SU-DHL-6 (cell line): ENCODE results near the gene FOXO6.

ENCODE experiments used
- H2AFZ ChIP-seq: fragments of 200-600 bp; sonication (generic); 2 replicates; pipeline ENCODE4 v1.6.1; 2014; ENCODE audit warnings: low read depth, mild to moderate bottlenecking, moderate library complexity, mixed read lengths, antibody characterized with exemption, low read length; ENCODE audit not compliant: severe bottlenecking
- H3F3A ChIP-seq: fragments of 200-600 bp; shearing (Covaris generic); 2 replicates; pipeline ENCODE4 v1.6.0; 2016; ENCODE audit warnings: antibody characterized with exemption, mild to moderate bottlenecking; ENCODE audit not compliant: insufficient read depth
- H3K27ac ChIP-seq: fragments of 200-600 bp; sonication (generic); 2 replicates; pipeline ENCODE4 v1.5.1; 2016; ENCODE audit warnings: low read depth, mild to moderate bottlenecking, low read length, moderate library complexity, mixed read lengths
- H3K27me3 ChIP-seq: fragments of 200-600 bp; sonication (generic), shearing (Covaris generic); 2 replicates; pipeline ENCODE4 v1.6.0; 2014; ENCODE audit warnings: mild to moderate bottlenecking, low read length
- H3K36me3 ChIP-seq: fragments of 200-600 bp; sonication (generic); 2 replicates; pipeline ENCODE4 v1.6.1; 2014; ENCODE audit warnings: mild to moderate bottlenecking, low read length, mixed read lengths
- H3K4me2 ChIP-seq: fragments of 300-600, 200-600 bp; shearing (Covaris generic), sonication (generic); 2 replicates; pipeline ENCODE4 v1.6.0; 2014; ENCODE audit warnings: low read length, low read depth, mild to moderate bottlenecking; ENCODE audit not compliant: poor library complexity, severe bottlenecking
- H3K4me3 ChIP-seq: fragments of 200-600 bp; sonication (generic); 2 replicates; pipeline ENCODE4 v1.5.1; 2014; ENCODE audit warnings: antibody characterized with exemption, low read length, mild to moderate bottlenecking, mixed read lengths; ENCODE audit not compliant: insufficient read depth, poor library complexity, severe bottlenecking
- H3K79me2 ChIP-seq: fragments of 200-600 bp; sonication (generic); 2 replicates; pipeline ENCODE4 v1.6.1; 2014; ENCODE audit warnings: mild to moderate bottlenecking, low read length, moderate library complexity; ENCODE audit not compliant: insufficient read depth
- H3K9ac ChIP-seq: fragments of 200-600 bp; sonication (generic); 2 replicates; pipeline ENCODE4 v1.7.0; 2014; ENCODE audit warnings: mild to moderate bottlenecking, low read length
- H3K9me2 ChIP-seq: fragments of 200-600 bp; sonication (generic); replicated peaks from 2 replicates; pipeline ENCODE4 v1.6.1; 2014; ENCODE audit warnings: low read length; ENCODE audit not compliant: insufficient read depth
- H3K9me3 ChIP-seq: fragments of 200-600 bp; sonication (generic); 2 replicates; pipeline ENCODE4 v1.6.1; 2014; ENCODE audit warnings: low read length, mixed read lengths; ENCODE audit not compliant: insufficient read depth
- H4K20me1 ChIP-seq: fragments of 200-600 bp; sonication (generic); 2 replicates; pipeline ENCODE4 v1.6.1; 2014; ENCODE audit warnings: low read depth, mild to moderate bottlenecking, antibody characterized with exemption, low read length, moderate library complexity, mixed read lengths
- CTCF ChIP-seq: fragments of 200-600 bp; sonication (generic); IDR thresholded peaks from one replicate; pipeline ENCODE4 v1.5.1; 2017; ENCODE audit warnings: antibody characterized with exemption, mild to moderate bottlenecking, low read length, moderate library complexity; ENCODE audit not compliant: insufficient read depth, poor library complexity, severe bottlenecking
- EZH2phosphoT487 ChIP-seq: fragments of 200-600 bp; sonication (generic), shearing (Covaris generic); conservative IDR thresholded peaks from 2 replicates; pipeline ENCODE4 v1.6.1; 2018; ENCODE audit warnings: mild to moderate bottlenecking, antibody characterized with exemption, low read length, moderate library complexity, mixed read lengths

Gene FOXO6

GRCh38 chr1:41354956-41355355 is 6.3 kb upstream of the FOXO6 start:
- H3F3A ChIP-seq = no peaks in the 10 kb centered on the region
- no peaks in the 10 kb centered on the region for H3K9me3 ChIP-seq
- H4K20me1 ChIP-seq = no peaks in the 10 kb centered on the region
- no peaks in the 10 kb centered on the region for H3K36me3 ChIP-seq
- no peak for TF ChIP-seq EZH2phosphoT487
- TF ChIP-seq CTCF = no peak
- no peaks in the 10 kb centered on the region for H3K27me3 ChIP-seq
- H3K9me2 ChIP-seq = no peaks in the 10 kb centered on the region
- no peak overlapping the region for H2AFZ ChIP-seq
- H3K4me2 ChIP-seq = no peak overlapping the region
- no peak overlapping the region for H3K9ac ChIP-seq
- H3K4me3 ChIP-seq = no peak overlapping the region
- no peak overlapping the region for H3K27ac ChIP-seq
- no peaks in the 10 kb centered on the region for H3K79me2 ChIP-seq

GRCh38 chr1:41355356-41355755 is 5.9 kb upstream of the FOXO6 start:
- no peak for TF ChIP-seq EZH2phosphoT487
- TF ChIP-seq CTCF = no peak
- no peak overlapping the region for H3K27ac ChIP-seq
- no peaks in the 10 kb centered on the region for H3K9me2 ChIP-seq
- H3K27me3 ChIP-seq = no peaks in the 10 kb centered on the region
- H3K9ac ChIP-seq = no peak overlapping the region
- no peaks in the 10 kb centered on the region for H4K20me1 ChIP-seq
- H3K4me3 ChIP-seq = no peak overlapping the region
- no peaks in the 10 kb centered on the region for H3K9me3 ChIP-seq
- H3F3A ChIP-seq = no peaks in the 10 kb centered on the region
- no peaks in the 10 kb centered on the region for H3K36me3 ChIP-seq
- no peak overlapping the region for H3K4me2 ChIP-seq
- no peak overlapping the region for H2AFZ ChIP-seq
- H3K79me2 ChIP-seq = no peaks in the 10 kb centered on the region

GRCh38 chr1:41355761-41356160 is 5.5 kb upstream of the FOXO6 start:
- Histone ChIP-seq H3K4me3 (no peak overlapping the region), H3K9me3 (no peaks in the 10 kb centered on the region), H3K4me2 (no peak overlapping the region), H3K79me2 (no peaks in the 10 kb centered on the region), H3K9ac (no peak overlapping the region), H3F3A (no peaks in the 10 kb centered on the region), H4K20me1 (no peaks in the 10 kb centered on the region), H3K27me3 (no peaks in the 10 kb centered on the region), H3K9me2 (no peaks in the 10 kb centered on the region), H3K27ac (no peak overlapping the region), H3K36me3 (no peaks in the 10 kb centered on the region), H2AFZ (no peak overlapping the region)
- TF ChIP-seq EZH2phosphoT487 = no peak
- TF ChIP-seq CTCF = no peak

- Histone ChIP-seq H3K4me3 (no peak overlapping the region), H3K9me2 (no peaks in the 10 kb centered on the region), H3K9ac (no peak overlapping the region), H4K20me1 (no peaks in the 10 kb centered on the region), H3K36me3 (no peaks in the 10 kb centered on the region), H2AFZ (no peak overlapping the region), H3F3A (no peaks in the 10 kb centered on the region), H3K79me2 (no peaks in the 10 kb centered on the region), H3K9me3 (no peaks in the 10 kb centered on the region), H3K27ac (no peak overlapping the region), H3K27me3 (no peaks in the 10 kb centered on the region), H3K4me2 (no peak overlapping the region)
- TF ChIP-seq CTCF (no peak), EZH2phosphoT487 (no peak)
Observed at GRCh38 chr1:41356752-41357151, 4.5 kb upstream of the FOXO6 start.
